HG02571 (cell line): ENCODE results near the gene NEO1.

ENCODE experiments used
- ATAC-seq: cut with Tn5 transposase; IDR thresholded peaks from one replicate; pipeline ENCODE4 v1.9.1; 2021; ENCODE audit warnings: mild to moderate bottlenecking, moderate library complexity; ENCODE audit not compliant: unreplicated experiment

The NEO1 gene

DNA sequence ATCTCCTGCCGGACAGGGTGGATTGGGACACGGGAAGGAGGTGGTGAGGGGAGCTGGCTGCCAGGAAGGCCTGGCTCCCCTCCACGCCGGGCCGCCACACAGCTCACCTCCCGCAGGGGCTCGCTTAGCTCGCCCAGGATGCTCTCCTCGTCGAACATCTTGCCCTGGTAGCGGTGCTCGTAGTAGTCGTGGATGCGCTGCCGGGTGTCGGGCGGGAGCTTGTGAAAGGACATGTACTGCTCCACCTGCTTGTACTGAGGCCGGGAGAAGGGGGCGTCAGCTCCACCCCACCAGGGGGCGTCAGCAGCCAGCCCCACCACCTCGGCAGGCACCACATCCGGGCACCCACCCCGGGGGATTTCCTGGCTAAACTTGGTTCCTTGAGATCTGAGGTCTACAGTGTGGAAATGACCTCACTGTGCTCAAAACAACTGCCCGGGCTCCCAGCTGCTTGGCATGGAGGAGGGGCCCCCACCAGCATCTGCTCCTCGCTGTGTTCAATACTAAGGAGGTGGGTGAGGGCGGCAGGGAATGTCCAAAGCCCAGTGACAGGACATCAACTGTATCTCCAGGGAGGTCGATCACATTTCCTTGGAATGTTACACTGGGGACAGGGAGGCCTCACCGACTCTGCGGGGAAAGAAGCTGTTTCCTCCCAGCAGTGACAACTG, 273.1 kb downstream of the NEO1 start:
- ATAC-seq = no peak

GRCh38 chr15:73326157-73326556, 273.9 kb downstream of the NEO1 start:
- ATAC-seq = no peak

DNA sequence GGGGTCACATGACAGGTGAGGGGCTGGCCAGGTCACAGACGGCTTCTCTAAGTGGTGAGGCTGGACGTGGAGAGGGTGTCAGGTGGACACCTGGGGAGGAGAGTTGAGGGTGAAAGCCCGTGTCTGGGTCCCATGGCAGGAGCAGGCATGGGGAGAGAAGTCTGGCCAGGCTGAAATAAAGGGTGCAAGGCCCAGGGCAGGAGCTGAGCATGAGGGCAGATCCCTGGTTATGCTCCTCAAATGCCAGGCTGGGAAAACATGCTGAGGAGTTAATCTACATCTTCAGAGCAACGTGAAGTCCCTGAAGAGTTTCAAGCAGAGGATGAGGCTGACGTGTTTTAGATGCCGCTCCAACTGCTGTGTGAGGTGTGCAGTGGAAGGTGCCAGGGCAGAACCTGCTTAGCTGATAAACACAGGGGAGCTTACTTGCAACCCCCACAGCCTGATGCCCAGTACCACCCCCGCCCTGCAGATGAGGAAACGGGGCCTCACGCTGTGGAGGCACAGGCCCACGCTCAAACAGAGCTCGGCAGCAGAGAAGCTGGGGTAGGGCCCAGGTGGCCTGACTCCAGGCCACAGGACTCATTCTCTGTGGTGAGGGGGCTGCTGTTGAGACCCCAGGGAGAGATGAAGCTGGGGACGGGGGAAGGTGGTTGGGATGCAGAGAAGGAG, 276.0 kb downstream of the NEO1 start:
- ATAC-seq = no peak

DNA sequence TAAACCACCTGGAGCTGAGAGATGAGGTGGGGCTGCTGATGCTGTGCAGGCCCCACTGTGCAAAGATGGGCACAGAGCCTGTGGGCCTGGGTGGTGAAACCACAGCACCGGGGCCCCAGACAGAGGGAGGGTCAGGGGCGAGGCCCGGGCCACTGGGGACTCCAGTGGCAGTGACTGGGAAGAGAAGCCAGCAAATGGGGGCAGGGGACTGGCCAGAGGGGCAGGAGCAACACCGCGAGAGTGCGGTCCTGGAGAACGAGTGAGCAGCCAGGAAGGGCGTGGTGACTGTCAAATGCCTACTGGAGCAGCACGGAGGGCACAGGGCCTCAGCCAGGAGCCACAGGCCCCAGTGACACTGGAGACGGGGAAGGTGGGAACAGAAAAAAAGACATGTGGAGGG, 276.7 kb downstream of the NEO1 start:
- no peak for ATAC-seq

DNA sequence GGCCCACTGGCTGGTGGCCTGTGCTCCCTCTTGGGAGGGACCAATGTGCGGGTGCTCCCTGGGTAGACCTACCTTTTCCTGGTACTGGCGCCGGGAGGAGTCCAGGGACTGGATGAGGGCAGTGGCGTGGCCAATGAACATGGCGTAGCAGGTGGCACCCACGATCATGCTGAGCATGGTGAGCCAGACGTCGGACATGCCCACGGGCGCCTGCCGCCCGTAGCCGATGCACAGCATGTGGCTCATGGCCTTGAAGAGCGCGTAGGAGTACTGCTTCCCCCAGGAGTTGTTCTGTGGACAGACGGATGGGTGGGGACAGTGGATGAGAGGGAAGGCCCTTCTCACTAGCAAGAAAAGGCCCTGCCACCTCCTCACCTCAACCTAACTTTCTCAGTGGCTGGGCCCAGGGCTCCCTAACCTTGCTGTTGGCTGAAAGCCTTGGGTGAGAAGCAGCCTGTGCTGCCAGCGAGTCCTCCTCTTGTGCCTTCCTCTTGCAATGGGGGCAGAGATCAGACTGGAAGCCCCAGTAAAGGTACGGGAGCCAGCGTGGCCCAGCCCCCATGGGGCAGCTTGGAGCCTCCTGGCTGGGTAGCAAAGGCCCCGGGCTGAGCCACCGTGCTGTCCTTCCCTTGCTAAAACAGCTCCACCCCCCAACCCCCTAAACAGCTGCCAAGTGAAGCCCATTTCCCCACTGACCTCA, 277.4 kb downstream of the NEO1 start:
- no peak for ATAC-seq

- no peak for ATAC-seq
Observed at GRCh38 chr15:73330206-73331051, 278.2 kb downstream of the NEO1 start.

DNA sequence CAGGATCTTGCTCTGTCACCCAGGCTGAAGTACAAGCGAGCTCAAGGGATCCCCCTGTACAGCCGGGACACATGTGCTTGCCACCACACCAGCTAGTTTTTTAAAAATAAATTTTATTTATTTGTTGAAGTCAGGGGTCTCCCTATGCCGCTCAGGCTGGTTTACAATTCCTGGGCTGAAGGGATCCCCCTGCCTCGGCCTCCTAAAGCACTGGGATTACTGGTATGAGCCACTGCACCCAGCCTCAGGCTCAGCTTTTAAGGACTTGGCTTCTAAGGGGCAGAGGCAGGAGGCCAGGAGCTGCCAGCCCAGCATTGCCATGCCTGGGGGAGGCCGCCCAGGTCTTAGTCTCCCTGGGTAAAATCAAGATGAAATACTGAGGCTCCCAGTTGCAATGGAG, 279.2 kb downstream of the NEO1 start:
- ATAC-seq = no peak

DNA sequence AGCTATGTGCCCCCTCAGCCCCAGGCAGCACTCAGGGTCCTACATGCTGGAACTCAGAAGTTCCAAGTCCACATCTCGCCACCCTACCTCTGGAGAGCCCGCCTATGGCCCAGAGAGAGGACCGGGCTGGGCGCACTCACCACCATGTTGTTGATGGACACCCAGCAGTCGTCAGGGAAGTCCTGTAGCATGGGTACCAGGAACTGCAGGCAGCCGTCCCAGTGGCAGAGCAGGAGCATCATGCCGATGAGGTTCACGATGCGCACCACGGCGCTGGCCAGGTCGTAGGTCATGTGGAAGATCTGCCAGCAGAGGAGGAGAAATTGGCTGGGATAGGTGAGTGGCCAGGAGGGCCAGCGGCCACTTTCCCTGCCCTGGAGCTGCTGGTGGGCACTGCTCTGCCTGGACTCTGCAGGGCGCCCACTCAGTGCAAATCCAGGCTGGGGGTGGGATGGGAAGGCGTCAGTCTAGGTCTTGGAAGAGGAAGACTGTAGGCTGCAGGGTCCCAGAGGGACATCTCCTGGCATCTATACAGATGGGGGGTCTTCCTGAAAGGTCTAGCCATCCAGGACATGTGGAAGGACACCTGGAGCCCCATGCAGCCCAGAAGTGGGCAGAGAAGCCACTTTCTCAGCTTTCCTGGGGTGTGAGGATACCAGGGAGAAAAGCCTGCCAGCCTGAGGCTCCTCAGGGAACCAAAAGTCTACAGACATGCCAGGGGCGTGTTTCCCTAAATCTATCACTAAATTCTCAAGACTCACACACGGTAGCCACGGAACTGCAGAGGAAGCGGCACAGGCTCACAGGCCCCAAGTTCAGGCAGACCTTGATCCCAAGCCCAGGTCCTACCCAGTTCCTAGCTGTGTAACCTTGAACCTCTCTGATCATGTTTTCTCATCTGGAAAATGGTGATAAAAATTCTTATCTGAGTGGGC, 280.0 kb downstream of the NEO1 start:
- ATAC-seq = no peak

- ATAC-seq = no peak
Observed at GRCh38 chr15:73333001-73333400, 280.7 kb downstream of the NEO1 start.

DNA sequence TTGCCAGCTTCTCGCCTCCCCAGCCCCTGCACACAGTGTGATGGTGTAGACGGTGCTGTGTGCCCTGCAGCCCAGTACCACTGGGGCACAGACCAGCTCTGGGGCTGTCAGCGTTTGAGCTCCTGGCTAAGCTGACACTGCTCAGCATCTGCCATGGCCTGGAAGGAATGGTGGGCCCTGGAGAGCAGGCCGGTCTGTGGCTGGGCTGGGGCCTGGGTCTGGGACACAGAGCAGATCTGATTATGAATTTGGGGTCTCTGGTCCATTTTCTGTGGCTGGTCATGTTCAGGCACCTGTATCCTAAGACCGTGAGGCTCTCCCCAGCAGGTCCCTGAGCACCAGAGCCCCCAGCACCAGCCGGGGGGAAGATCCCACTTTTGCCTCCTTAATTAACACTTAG, 281.8 kb downstream of the NEO1 start:
- no peak for ATAC-seq

DNA sequence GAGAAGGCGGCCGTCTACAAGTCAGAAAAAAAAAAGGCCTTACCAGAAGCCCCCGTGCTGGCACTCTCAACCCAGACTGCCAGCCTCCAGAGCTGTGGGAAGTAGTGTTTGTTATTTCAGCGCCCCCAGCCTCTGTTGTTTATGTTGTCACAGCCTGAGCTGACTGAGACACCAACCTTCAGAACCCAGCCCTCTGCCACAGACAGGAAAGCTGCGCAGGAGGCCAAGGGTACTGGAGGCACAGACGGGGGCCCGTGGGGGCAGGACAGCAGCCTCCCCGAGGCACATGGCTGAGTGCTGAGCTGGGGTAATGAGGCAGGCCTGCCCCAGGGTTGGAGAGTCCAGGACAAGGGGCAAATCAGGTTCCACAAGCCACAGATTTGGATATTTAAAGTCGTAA, 282.8 kb downstream of the NEO1 start:
- ATAC-seq = no peak

GRCh38 chr15:73335471-73335870, 283.2 kb downstream of the NEO1 start:
- no peak for ATAC-seq

- no peak for ATAC-seq
Observed at GRCh38 chr15:73336756-73337155, 284.5 kb downstream of the NEO1 start.

- ATAC-seq = no peak
Observed at GRCh38 chr15:73337187-73337586, 284.9 kb downstream of the NEO1 start.

GRCh38 chr15:73338058-73338457, 285.8 kb downstream of the NEO1 start:
- ATAC-seq = no peak

- no peak for ATAC-seq
Observed at GRCh38 chr15:73338606-73339374, 286.5 kb downstream of the NEO1 start.

DNA sequence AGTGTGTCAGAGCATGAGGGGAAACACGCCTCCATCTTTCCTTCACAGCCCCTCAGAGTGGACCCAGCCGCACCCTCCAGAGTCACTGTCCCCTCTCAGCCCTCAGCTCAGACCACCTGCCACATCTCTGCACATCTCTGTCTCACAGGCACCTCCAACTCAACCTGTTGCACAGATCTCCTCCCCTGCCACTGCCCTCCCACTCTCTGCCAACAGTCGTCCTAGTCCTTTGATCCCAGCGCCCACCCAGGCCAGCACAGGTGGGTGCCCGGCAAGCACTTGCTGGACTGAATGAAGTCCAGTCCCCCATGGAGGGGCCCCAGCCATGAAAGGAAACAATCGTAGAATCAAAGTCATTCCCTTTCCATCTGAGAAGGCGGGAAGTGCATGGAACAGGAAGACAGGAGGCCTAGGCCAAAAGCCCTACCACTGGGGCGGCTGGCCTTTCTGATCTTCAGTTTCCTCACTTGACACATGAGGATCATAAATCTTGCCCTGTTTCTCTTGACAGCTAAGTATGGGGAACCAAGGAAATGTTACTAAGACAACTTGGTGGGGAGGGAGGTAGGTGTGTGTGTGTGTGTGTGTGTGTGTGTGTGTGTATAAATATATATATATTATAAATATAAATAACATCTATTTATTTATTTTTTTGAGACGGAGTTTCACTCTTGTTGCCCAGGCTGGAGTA, 288.4 kb downstream of the NEO1 start:
- ATAC-seq = no peak

DNA sequence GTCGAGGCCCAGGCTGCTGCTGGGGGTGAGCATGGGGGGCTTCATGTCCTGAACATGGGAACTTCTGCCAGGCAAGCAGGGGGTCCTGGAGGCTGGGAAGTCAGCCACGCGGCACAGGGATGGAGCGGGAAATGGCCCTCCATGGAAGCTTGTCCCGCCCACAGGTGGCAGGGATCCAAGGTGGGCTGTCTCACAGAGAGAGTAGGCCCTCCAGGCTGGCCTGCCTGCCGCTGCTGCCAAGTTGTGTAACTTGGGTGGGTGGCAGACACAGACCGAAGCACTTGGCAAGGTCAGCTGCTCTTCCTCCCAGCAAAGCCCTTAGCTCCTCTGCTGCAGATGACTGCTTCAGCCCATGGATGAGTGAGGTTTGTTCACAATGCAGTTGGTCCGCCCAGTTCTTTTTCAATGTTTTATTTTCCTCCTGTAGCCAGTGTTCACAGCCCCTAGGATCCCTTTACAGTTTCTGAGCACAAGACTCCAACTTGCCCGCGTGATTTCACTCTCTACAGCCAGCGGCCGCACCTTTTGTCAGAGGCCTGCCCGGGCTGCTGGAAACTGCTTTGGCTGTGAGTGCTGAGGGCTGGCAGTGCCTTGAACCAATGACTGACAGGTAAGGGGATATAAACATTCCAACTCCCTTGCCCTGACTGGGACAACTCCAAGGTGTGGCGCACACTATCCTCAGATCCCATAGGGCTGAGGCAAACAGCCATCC, 289.8 kb downstream of the NEO1 start:
- no peak for ATAC-seq
